HEK293 (cell line): ENCODE results near the gene SPINT2.
"Not testable (repeated sequence)": the region's sequence is repeated elsewhere in the genome, so short reads cannot be mapped to it uniquely, and the experiment has no call there.

ENCODE experiments used
- CTCF ChIA-PET: fragments of 350-600 bp; formaldehyde crosslinking; extraction: SDS; loops from one replicate; lab custom pipeline; 2021; ENCODE audit warnings: antibody characterized with exemption; lab: Yijun Ruan, JAX
- POLR2A ChIA-PET: fragments of 300-600 bp; formaldehyde crosslinking; extraction: SDS; loops from one replicate; lab custom pipeline; 2020; ENCODE audit warnings: antibody characterized with exemption, inconsistent platforms; lab: Yijun Ruan, JAX
- H3K27ac ChIP-seq: fragments of 200-500 bp; sonication (Bioruptor generic); 2 replicates; pipeline ENCODE4 v1.5.1; 2014; ENCODE audit warnings: low read depth, low read length, control low read depth, inconsistent platforms; ENCODE audit errors: extremely low read depth
- H3K36me3 ChIP-seq, 2 experiments: fragments of 200-500 bp in 1 of 2; sonication (Bioruptor generic) in 1 of 2; 1 replicate in 1 of 2; 2 replicates in 1 of 2; pipeline ENCODE4 v1.5.1; 2014 to 2017; ENCODE audit warnings: inconsistent platforms in 2 of 2, low read length in 2 of 2; ENCODE audit not compliant: control insufficient read depth in 2 of 2, insufficient read depth in 1 of 2
- H3K4me1 ChIP-seq: fragments of 200-500 bp; sonication (Bioruptor generic); 2 replicates; pipeline ENCODE4 v1.5.1; 2014; ENCODE audit warnings: mild to moderate bottlenecking, low read length, inconsistent platforms; ENCODE audit not compliant: control insufficient read depth, insufficient read depth
- H3K4me3 ChIP-seq: 2 replicates; pipeline ENCODE4 v1.5.1; 2011; ENCODE audit warnings: low read depth, mild to moderate bottlenecking, control low read depth, low read length, moderate library complexity
- H3K9me3 ChIP-seq: fragments of 200-500 bp; sonication (Bioruptor generic); 2 replicates; pipeline ENCODE4 v1.5.1; 2014; ENCODE audit warnings: low read depth, low read length, inconsistent platforms; ENCODE audit not compliant: control insufficient read depth, insufficient read depth
- EGR2 ChIP-seq: fragments of 450-650 bp; formaldehyde crosslinking; IDR thresholded peaks from 2 replicates; pipeline ENCODE4 v1.5.1; 2016; ENCODE audit warnings: low read depth, missing biosample characterization, missing genetic modification characterization
- KLF1 ChIP-seq: fragments of 450-650 bp; formaldehyde crosslinking; IDR thresholded peaks from 2 replicates; pipeline ENCODE4 v1.5.1; 2016; ENCODE audit warnings: missing biosample characterization, missing genetic modification characterization
- PATZ1 ChIP-seq: fragments of 450-650 bp; formaldehyde crosslinking; IDR thresholded peaks from 2 replicates; pipeline ENCODE4 v1.5.1; 2016; ENCODE audit warnings: missing biosample characterization, missing genetic modification characterization
- PBX3 ChIP-seq: sonication (generic); formaldehyde crosslinking; IDR thresholded peaks from 2 replicates; pipeline ENCODE4 v1.8.1; 2022; ENCODE audit warnings: mild to moderate bottlenecking, moderate library complexity, missing genetic modification reagents
- PRDM4 ChIP-seq: fragments of 450-650 bp; formaldehyde crosslinking; IDR thresholded peaks from 2 replicates; pipeline ENCODE4 v1.5.1; 2017; ENCODE audit warnings: missing biosample characterization, missing genetic modification characterization
- SCRT2 ChIP-seq: fragments of 450-650 bp; formaldehyde crosslinking; IDR thresholded peaks from 2 replicates; pipeline ENCODE4 v1.5.1; 2016; ENCODE audit warnings: missing biosample characterization, missing genetic modification characterization
- ZFHX2 ChIP-seq: fragments of 450-650 bp; formaldehyde crosslinking; conservative IDR thresholded peaks from 2 replicates; pipeline ENCODE4 v1.5.1; 2016; ENCODE audit warnings: missing biosample characterization, missing genetic modification characterization
- ZNF211 ChIP-seq: fragments of 450-650 bp; formaldehyde crosslinking; IDR thresholded peaks from 2 replicates; pipeline ENCODE4 v1.5.1; 2016; ENCODE audit warnings: low read depth, missing biosample characterization, missing genetic modification characterization
- ZNF266 ChIP-seq: fragments of 450-650 bp; formaldehyde crosslinking; IDR thresholded peaks from 2 replicates; pipeline ENCODE4 v1.5.1; 2016; ENCODE audit warnings: missing biosample characterization, missing genetic modification characterization, low read depth
- ZNF302 ChIP-seq: fragments of 450-650 bp; formaldehyde crosslinking; IDR thresholded peaks from 2 replicates; pipeline ENCODE4 v1.5.1; 2016; ENCODE audit warnings: missing biosample characterization, missing genetic modification characterization, low read depth
- ZNF341 ChIP-seq: fragments of 450-650 bp; formaldehyde crosslinking; IDR thresholded peaks from 2 replicates; pipeline ENCODE4; 2016; ENCODE audit warnings: low read depth, missing biosample characterization, missing genetic modification characterization
- ZNF404 ChIP-seq: fragments of 450-650 bp; formaldehyde crosslinking; IDR thresholded peaks from 2 replicates; pipeline ENCODE4 v1.5.1; 2017; ENCODE audit warnings: missing biosample characterization, missing genetic modification characterization
- ZNF433 ChIP-seq: fragments of 450-650 bp; formaldehyde crosslinking; IDR thresholded peaks from 2 replicates; pipeline ENCODE4 v1.5.1; 2016; ENCODE audit warnings: missing biosample characterization, missing genetic modification characterization, low read depth
- ZNF561 ChIP-seq: fragments of 450-650 bp; IDR thresholded peaks from 2 replicates; pipeline ENCODE4 v1.5.1; 2018; ENCODE audit warnings: missing biosample characterization, missing genetic modification characterization, borderline replicate concordance
- ZNF600 ChIP-seq: fragments of 450-650 bp; formaldehyde crosslinking; IDR thresholded peaks from 2 replicates; pipeline ENCODE4 v1.5.1; 2016; ENCODE audit warnings: missing biosample characterization, missing genetic modification characterization
- TF ChIP-seq, protein P1 (sequence below): fragments of 450-650 bp; formaldehyde crosslinking; IDR thresholded peaks from 2 replicates; pipeline ENCODE4 v1.5.1; 2016; ENCODE audit warnings: missing biosample characterization, missing genetic modification characterization, borderline replicate concordance
- TF ChIP-seq, protein P2 (sequence below): fragments of 450-650 bp; formaldehyde crosslinking; IDR thresholded peaks from 2 replicates; pipeline ENCODE4 v1.5.1; 2016; ENCODE audit warnings: missing biosample characterization, missing genetic modification characterization
- TF ChIP-seq, protein P3 (sequence below): fragments of 450-650 bp; formaldehyde crosslinking; IDR thresholded peaks from 2 replicates; pipeline ENCODE4 v1.5.1; 2016; ENCODE audit warnings: missing biosample characterization, missing genetic modification characterization

SPINT2 gene

GRCh38 chr19:38255383-38256014 is 8.9 kb upstream of the SPINT2 start:
- ChIA-PET POLR2A (interaction anchor here (0.9 to 1.6 kb wide), 4 partner anchors 8 to 110 kb away, joined by 3 to 4 read pairs (median 3); partner anchors contain the start of gene SPINT2), CTCF (interaction anchor here (0.6 to 2.0 kb wide), 9 partner anchors 10 to 172 kb away, joined by 3 to 10 read pairs (median 4); no protein-coding TSS in a partner anchor)
- H3K27ac ChIP-seq = no peak overlapping the region

DNA sequence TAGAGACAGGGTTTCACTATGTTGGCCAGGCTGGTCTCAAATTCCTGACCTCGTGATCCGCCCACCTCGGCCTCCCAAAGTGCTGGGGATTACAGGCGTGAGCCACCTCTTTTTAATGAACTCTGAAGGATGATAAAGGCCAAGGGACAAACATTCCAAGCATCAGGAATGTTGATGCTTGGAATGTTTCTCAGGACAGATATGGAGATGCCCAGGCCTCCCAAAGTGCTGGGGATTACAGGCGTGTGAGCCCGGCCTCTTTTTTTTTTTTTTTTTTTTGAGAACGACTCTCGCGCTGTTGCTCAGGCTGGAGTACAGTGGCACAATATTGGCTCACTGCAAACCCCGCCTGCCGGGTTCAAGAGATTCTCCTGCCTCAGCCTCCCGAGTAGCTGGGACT is 2.4 kb upstream of the SPINT2 start:
- not testable (repeated sequence) for H3K27ac ChIP-seq, H3K4me3 ChIP-seq, H3K9me3 ChIP-seq, H3K36me3 ChIP-seq
- ChIA-PET CTCF (interaction anchor here (0.5 kb wide), 1 partner anchor 144 kb away, joined by 3 read pairs; no protein-coding TSS in a partner anchor), POLR2A (interaction anchor here (0.7 kb wide), 1 partner anchor 355 kb away, joined by 5 read pairs; the partner anchor contains the start of genes SIPA1L3 and WDR87)
- peaks cover 28% of the 10 kb centered on the region for H3K4me1 ChIP-seq

More at GRCh38 chr19:38255383-38256014, 8.9 kb upstream of the SPINT2 start:
- no peaks in the 10 kb centered on the region for H3K36me3 ChIP-seq
- TF ChIP-seq ZNF600 = 0 out of 2 replicates have a peak, but pooled peaks have one; percentile 35
- peak; percentile 45; the same call in 1 of the 2 replicates for TF ChIP-seq PRDM4 (tag by site-specific recombination)
- no peak for TF ChIP-seq PBX3 (CRISPR knock-in tag)
- peak; percentile 90 for TF ChIP-seq EGR2 (tag by site-specific recombination)
- peak; percentile 77 for TF ChIP-seq ZFHX2
- TF ChIP-seq, protein P1, sequence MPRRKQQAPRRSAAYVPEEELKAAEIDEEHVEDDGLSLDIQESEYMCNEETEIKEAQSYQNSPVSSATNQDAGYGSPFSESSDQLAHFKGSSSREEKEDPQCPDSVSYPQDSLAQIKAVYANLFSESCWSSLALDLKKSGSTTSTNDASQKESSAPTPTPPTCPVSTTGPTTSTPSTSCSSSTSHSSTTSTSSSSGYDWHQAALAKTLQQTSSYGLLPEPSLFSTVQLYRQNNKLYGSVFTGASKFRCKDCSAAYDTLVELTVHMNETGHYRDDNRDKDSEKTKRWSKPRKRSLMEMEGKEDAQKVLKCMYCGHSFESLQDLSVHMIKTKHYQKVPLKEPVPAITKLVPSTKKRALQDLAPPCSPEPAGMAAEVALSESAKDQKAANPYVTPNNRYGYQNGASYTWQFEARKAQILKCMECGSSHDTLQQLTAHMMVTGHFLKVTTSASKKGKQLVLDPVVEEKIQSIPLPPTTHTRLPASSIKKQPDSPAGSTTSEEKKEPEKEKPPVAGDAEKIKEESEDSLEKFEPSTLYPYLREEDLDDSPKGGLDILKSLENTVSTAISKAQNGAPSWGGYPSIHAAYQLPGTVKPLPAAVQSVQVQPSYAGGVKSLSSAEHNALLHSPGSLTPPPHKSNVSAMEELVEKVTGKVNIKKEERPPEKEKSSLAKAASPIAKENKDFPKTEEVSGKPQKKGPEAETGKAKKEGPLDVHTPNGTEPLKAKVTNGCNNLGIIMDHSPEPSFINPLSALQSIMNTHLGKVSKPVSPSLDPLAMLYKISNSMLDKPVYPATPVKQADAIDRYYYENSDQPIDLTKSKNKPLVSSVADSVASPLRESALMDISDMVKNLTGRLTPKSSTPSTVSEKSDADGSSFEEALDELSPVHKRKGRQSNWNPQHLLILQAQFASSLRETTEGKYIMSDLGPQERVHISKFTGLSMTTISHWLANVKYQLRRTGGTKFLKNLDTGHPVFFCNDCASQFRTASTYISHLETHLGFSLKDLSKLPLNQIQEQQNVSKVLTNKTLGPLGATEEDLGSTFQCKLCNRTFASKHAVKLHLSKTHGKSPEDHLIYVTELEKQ = no peak
- TF ChIP-seq ZNF341 (tag by site-specific recombination) = peak; percentile 63
- TF ChIP-seq PATZ1 (tag by site-specific recombination) = peak; percentile 35; the same call in 1 of the 2 replicates
- H3K4me1 ChIP-seq = peaks cover 19% of the 10 kb centered on the region
- no peak overlapping the region for H3K4me3 ChIP-seq
- no peaks in the 10 kb centered on the region for H3K9me3 ChIP-seq

DNA sequence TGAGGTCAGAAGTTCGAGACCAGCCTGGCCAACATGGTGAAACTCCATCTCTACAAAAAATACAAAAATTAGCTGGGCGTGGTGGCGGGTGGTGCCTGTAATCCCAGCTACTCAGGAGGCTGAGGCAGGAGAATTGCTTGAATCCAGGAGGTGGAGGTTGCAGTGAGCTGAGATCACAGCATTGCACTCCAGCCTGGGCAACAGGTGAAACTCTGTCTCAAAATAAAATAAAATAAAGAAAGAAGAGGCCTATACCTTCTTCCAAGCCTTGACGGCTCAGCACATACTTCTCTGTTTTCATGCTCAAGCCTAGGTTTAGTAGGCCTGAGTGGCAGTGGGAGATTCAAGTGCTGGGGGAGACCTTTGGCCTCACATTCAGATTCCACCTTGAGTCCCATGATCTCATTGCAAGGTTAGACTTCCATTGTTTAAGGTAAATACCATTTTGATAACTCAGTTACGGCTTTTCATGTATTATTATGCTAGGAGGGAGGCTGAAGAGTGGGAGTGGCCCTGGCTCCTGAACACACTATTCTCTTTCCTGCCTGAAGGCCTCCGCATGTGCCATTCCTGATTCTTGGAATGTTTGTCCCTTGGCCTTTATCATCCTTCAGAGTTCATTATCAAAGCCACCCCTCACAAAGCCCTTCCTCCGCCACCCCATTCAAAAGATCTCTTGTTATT is 1.6 kb upstream of the SPINT2 start:
- ChIA-PET POLR2A (interaction anchor here (1.4 kb wide), 1 partner anchor 111 kb away, joined by 4 read pairs; the partner anchor contains the start of gene PSMD8), CTCF (interaction anchor here (0.5 to 1.7 kb wide), 2 partner anchors 13 to 143 kb away, joined by 3 to 5 read pairs; no protein-coding TSS in a partner anchor)
- TF ChIP-seq ZNF561 (tag by site-specific recombination) (no peak), ZNF433 (no peak), ZNF266 (tag by site-specific recombination) (no peak), SCRT2 (tag by site-specific recombination) (peak; percentile 96), ZNF404 (no peak), KLF1 (tag by site-specific recombination) (peak; percentile 69), ZNF302 (tag by site-specific recombination) (no peak), ZNF211 (tag by site-specific recombination) (no peak)
- TF ChIP-seq, protein P2, sequence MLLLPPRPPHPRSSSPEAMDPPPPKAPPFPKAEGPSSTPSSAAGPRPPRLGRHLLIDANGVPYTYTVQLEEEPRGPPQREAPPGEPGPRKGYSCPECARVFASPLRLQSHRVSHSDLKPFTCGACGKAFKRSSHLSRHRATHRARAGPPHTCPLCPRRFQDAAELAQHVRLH (tag by site-specific recombination) = no peak
- TF ChIP-seq, protein P3, sequence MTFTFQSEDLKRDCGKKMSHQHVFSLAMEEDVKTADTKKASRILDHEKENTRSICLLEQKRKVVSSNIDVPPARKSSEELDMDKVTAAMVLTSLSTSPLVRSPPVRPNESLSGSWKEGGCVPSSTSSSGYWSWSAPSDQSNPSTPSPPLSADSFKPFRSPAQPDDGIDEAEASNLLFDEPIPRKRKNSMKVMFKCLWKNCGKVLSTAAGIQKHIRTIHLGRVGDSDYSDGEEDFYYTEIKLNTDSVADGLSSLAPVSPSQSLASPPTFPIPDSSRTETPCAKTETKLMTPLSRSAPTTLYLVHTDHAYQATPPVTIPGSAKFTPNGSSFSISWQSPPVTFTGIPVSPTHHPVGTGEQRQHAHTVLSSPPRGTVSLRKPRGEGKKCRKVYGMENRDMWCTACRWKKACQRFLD = no peak

More for the DNA sequence above, 1.6 kb upstream of the SPINT2 start:
- Histone ChIP-seq H3K9me3 (no peaks in the 10 kb centered on the region), H3K27ac (no peak overlapping the region), H3K4me3 (no peak overlapping the region), H3K36me3 (no peaks in the 10 kb centered on the region; a peak in 1 of 3 replicates), H3K4me1 (peaks cover 35% of the 10 kb centered on the region)
